K562 (cell line): Measurements from ENCODE around the gene BCAS1. TPM values are rescaled to one million over a fixed set of nuclear protein-coding genes. Genes with fewer than 3 reads are reported as not detected.

Experiments used
- ATAC-seq: fragments of 200-7000 bp; cut with Tn5 transposase; 3 replicates; pipeline ENCODE4 v1.9.1; 2020; ENCODE audit warnings: moderate library complexity
- BruUV-seq: library from RNA; stranded (reverse); fragments of 400-500 nt; replicated peaks from 2 replicates; lab custom pipeline; 2021; lab: Mats Ljungman, UMichigan
- CTCF ChIA-PET: fragments of 300-600 bp; formaldehyde crosslinking; extraction: SDS; loops from one replicate; lab custom pipeline; 2021; ENCODE audit warnings: low intra/inter-chr PET ratio; lab: Yijun Ruan, JAX
- POLR2A ChIA-PET: fragments of 300-600, 350-650 bp; sonication (Branson Sonifier 250); formaldehyde crosslinking; extraction: SDS; loops from one replicate; lab custom pipeline; 2021; ENCODE audit warnings: antibody characterized with exemption, inconsistent platforms; lab: Yijun Ruan, JAX
- DNase-seq, 4 experiments: peaks; one replicate each; pipeline versions ENCODE4 v3.0.0 to v3.0.0-alpha.2; 2011 to 2018; ENCODE audit warnings: low spot score in 3 of 4, mixed read lengths in 3 of 4; ENCODE audit errors: extremely low read depth in 1 of 4
- FAIRE-seq: peaks from 2 replicates; lab custom pipeline; 2011; peaks lifted over from hg19 to GRCh38; lab: Jason Lieb, UNC
- H2AFZ ChIP-seq: 2 replicates; pipeline ENCODE4 v1.6.0; 2011; ENCODE audit warnings: low read depth, low read length, control low read depth, inconsistent platforms
- H3K27ac ChIP-seq: fragments of 200-600 bp; 3 replicates; pipeline ENCODE4 v1.8.0; 2011; ENCODE audit warnings: low read depth, mild to moderate bottlenecking, control low read depth, inconsistent platforms, low read length, moderate library complexity, mixed read lengths; ENCODE audit errors: extremely low read depth
- H3K27me3 ChIP-seq, 2 experiments: fragments of 300-600 bp in 1 of 2; 2 replicates in 1 of 2; 3 replicates in 1 of 2; pipeline versions ENCODE4 v1.6.0 to v1.8.0; 2011; ENCODE audit warnings: inconsistent platforms in 2 of 2, low read length in 2 of 2, mild to moderate bottlenecking in 1 of 2, mixed read lengths in 1 of 2, moderate library complexity in 1 of 2; ENCODE audit not compliant: control insufficient read depth in 2 of 2, insufficient read depth in 2 of 2
- H3K36me3 ChIP-seq: fragments of 300-600 bp; 3 replicates; pipeline ENCODE4 v1.8.0; 2011; ENCODE audit warnings: mild to moderate bottlenecking, low read length, inconsistent platforms; ENCODE audit not compliant: control insufficient read depth, insufficient read depth
- H3K4me1 ChIP-seq, 2 experiments: fragments of 200-600 bp in 1 of 2; replicated peaks in 1 of 2; 2 replicates in 1 of 2; 3 replicates in 1 of 2; pipeline versions ENCODE4 v1.5.1 to v1.8.0; 2011; ENCODE audit warnings: inconsistent platforms in 2 of 2, low read length in 2 of 2, mild to moderate bottlenecking in 1 of 2, mixed read lengths in 1 of 2, moderate library complexity in 1 of 2; ENCODE audit not compliant: control insufficient read depth in 2 of 2, insufficient read depth in 2 of 2
- H3K4me2 ChIP-seq: 2 replicates; pipeline ENCODE4 v1.6.1; 2011; ENCODE audit warnings: low read length, control low read depth, inconsistent platforms, mixed read lengths; ENCODE audit not compliant: insufficient read depth
- H3K4me3 ChIP-seq: fragments of 200-600 bp; sonication (generic), shearing (Covaris generic); 2 replicates; pipeline ENCODE4 v1.5.1; 2016; ENCODE audit warnings: control low read depth, inconsistent platforms
- H3K79me2 ChIP-seq: fragments of 200-600 bp; 3 replicates; pipeline ENCODE4 v1.8.0; 2011; ENCODE audit warnings: low read length, inconsistent platforms; ENCODE audit not compliant: control insufficient read depth, insufficient read depth
- H3K9ac ChIP-seq, 2 experiments: 2 replicates each; pipeline versions ENCODE4 v1.6.0 to v1.6.1; 2011; ENCODE audit warnings: low read depth in 2 of 2, low read length in 2 of 2, control low read depth in 1 of 2, inconsistent platforms in 1 of 2, mild to moderate bottlenecking in 1 of 2, mixed read lengths in 1 of 2; ENCODE audit not compliant: insufficient read depth in 1 of 2
- H3K9me1 ChIP-seq: one replicate; pipeline ENCODE4 v1.6.0; 2011; ENCODE audit warnings: inconsistent platforms, mild to moderate bottlenecking, low read length, moderate library complexity; ENCODE audit not compliant: control insufficient read depth, insufficient read depth
- H3K9me3 ChIP-seq: replicated peaks from 2 replicates; pipeline ENCODE4 v1.5.1; 2011; ENCODE audit warnings: low read depth, low read length, inconsistent platforms; ENCODE audit not compliant: control insufficient read depth, insufficient read depth
- H4K20me1 ChIP-seq: replicated peaks from 2 replicates; pipeline ENCODE4 v1.6.1; 2011; ENCODE audit warnings: low read length, inconsistent platforms, mixed read lengths; ENCODE audit not compliant: control insufficient read depth, insufficient read depth
- KAT7 ChIP-seq: sonication (generic); formaldehyde crosslinking; IDR thresholded peaks from 2 replicates; pipeline ENCODE4 v1.8.0; 2022; ENCODE audit warnings: missing genetic modification reagents, mild to moderate bottlenecking, borderline replicate concordance
- YBX1 ChIP-seq: fragments of 450-650 bp; IDR thresholded peaks from 2 replicates; pipeline ENCODE4 v1.7.1; 2016; ENCODE audit warnings: mild to moderate bottlenecking
- ZNF551 ChIP-seq: fragments of 250-450 bp; sonication (Bioruptor Pico); IDR thresholded peaks from 2 replicates; pipeline ENCODE4 v1.5.0; 2021; ENCODE audit warnings: mild to moderate bottlenecking, moderate library complexity
- WGBS: fragments of 100-300 bp; shearing (Covaris generic); methylation state at CpG from one replicate; pipeline ENCODE4 v1.1.6; 2016; ENCODE audit warnings: low coverage, mixed read lengths; ENCODE audit not compliant: insufficient coverage; ENCODE audit errors: missing lambda C conversion rate; 5-methylcytosine and 5-hydroxymethylcytosine counted together
- in situ Hi-C: fragments of 300-500 bp; cut with MboI; formaldehyde crosslinking; loops from 4 replicates; pipeline ENCODE4 v1.15.0; 2018; ENCODE audit warnings: inconsistent platforms, mixed read lengths
- intact Hi-C: fragments of 100-400 bp; cut with micrococcal nuclease; formaldehyde crosslinking; loops from 2 replicates; pipeline ENCODE4 v1.14.2; 2022
- polyA plus RNA-seq, 8 experiments: library from polyadenylated mRNA; depleted of rRNA in 4 of 8; stranded (reverse) in 5 of 8; unstranded in 3 of 8; fragments of >200 nt; fragmentation: Nextera tagmentation in 2 of 8; fragmentation: Illumina TruSeq in 1 of 8; extraction: Ambion mirVana in 2 of 8; extraction: Trizol in 1 of 8; gene quantifications; 2 replicates each; pipeline versions ENCODE4 v1.2.1 to v1.2.3, GENCODE V29; 2011 to 2014; ENCODE audit warnings: inconsistent platforms in 1 of 8, missing spikeins in 1 of 8
- total RNA-seq, 7 experiments: library from RNA; depleted of rRNA in 6 of 7; stranded (reverse); fragments of >200 nt in 6 of 7; fragmentation: Illumina TruSeq in 2 of 7; extraction: Trizol in 2 of 7; gene quantifications; 2 replicates each; pipeline versions ENCODE4 v1.2.1 to v1.2.3, GENCODE V29; 2011 to 2021; ENCODE audit warnings: low replicate concordance in 1 of 7
- TF ChIP-seq, protein P1 (sequence below): fragments of 250-450 bp; sonication (Bioruptor Pico); IDR thresholded peaks from 2 replicates; pipeline ENCODE4 v1.8.0; 2022; ENCODE audit warnings: moderate library complexity, mild to moderate bottlenecking, inconsistent platforms
- TF ChIP-seq, protein P2 (sequence below): fragments of 450-650 bp; formaldehyde crosslinking; IDR thresholded peaks from 2 replicates; pipeline ENCODE4 v1.4.0; 2022; ENCODE audit warnings: missing genetic modification characterization
- TF ChIP-seq, protein P3 (sequence below), 2 experiments: fragments of 450-650 bp in 1 of 2; sonication (generic) in 1 of 2; formaldehyde crosslinking in 1 of 2; IDR thresholded peaks; 2 replicates each; pipeline versions ENCODE4 v1.7.1 to v1.9.0; 2016 to 2022; ENCODE audit warnings: inconsistent platforms in 1 of 2, mild to moderate bottlenecking in 1 of 2, missing genetic modification reagents in 1 of 2

Gene BCAS1
- total and polyA plus RNA-seq, 9 of the 15 experiments (the other 6 are each of a cell fraction or from before 2014, with no cell fraction given): 0.18 to 2.3 (median 0.93) TPM

DNA sequence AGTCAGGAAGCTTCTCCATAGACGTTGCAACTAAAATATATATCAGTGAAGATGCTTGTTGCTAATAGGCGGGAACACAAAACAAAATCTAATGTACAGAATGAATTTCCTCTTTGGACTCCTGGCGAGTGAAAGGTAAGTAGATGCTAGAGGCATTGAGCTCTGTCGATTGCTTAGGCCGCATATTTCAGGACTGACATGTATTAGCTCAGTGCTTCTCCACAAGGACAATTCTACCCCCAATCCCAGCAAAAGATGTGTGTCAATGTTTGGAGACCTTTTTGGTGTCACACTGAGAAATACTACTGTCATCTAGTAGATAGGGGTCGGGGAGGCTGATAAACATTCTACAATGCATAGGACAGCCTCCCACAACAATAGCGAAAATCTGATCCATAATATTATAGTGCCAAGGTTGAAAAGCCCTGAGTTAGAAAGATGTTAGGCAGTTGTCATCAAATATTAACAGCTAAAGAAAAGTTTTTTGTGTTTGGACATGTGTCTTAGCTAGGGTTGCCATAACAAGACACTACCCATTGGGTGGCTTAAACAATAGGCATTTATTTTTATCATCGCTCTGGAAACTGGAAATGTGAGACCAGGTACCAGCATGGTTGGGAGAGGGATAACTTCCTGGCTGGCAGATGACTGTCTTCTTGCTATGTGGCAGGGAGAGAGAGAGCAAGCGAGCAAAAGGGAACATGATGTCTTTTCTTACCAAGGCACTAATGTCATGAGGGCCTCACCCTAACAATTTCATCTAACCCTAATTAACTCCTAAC, 48.0 kb upstream of the BCAS1 start:
- in situ Hi-C loops (no loop called here), intact Hi-C loops (no loop called here)
- Histone ChIP-seq H3K4me2 (no peak overlapping the region), H3K36me3 (no peaks in the 10 kb centered on the region), H3K9ac (no peak overlapping the region), H3K27me3 (peaks cover 0 to 8% of the 10 kb centered on the region in 2 experiments; a peak in 2 of 5 replicates), H3K9me3 (no peaks in the 10 kb centered on the region), H3K9me1 (no peaks in the 10 kb centered on the region), H3K4me3 (no peak overlapping the region), H3K27ac (no peak overlapping the region), H3K79me2 (no peaks in the 10 kb centered on the region), H3K4me1 (no peaks in the 10 kb centered on the region), H4K20me1 (no peaks in the 10 kb centered on the region), H2AFZ (no peak overlapping the region)
- ATAC-seq (no peak), DNase-seq (no peak), FAIRE-seq (no peak)
- WGBS: 3% methylated on average over 9 of the region's 9 CpGs
- CTCF ChIA-PET: no interaction called here
- BruUV-seq: no TSS peak
- POLR2A ChIA-PET: no interaction called here
- TF ChIP-seq KAT7 (CRISPR knock-in tag): no peak
- no peak for TF ChIP-seq YBX1
- no peak for TF ChIP-seq ZNF551
- TF ChIP-seq, protein P1, sequence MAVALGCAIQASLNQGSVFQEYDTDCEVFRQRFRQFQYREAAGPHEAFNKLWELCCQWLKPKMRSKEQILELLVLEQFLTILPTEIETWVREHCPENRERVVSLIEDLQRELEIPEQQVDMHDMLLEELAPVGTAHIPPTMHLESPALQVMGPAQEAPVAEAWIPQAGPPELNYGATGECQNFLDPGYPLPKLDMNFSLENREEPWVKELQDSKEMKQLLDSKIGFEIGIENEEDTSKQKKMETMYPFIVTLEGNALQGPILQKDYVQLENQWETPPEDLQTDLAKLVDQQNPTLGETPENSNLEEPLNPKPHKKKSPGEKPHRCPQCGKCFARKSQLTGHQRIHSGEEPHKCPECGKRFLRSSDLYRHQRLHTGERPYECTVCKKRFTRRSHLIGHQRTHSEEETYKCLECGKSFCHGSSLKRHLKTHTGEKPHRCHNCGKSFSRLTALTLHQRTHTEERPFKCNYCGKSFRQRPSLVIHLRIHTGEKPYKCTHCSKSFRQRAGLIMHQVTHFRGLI: no peak
- TF ChIP-seq, protein P2, sequence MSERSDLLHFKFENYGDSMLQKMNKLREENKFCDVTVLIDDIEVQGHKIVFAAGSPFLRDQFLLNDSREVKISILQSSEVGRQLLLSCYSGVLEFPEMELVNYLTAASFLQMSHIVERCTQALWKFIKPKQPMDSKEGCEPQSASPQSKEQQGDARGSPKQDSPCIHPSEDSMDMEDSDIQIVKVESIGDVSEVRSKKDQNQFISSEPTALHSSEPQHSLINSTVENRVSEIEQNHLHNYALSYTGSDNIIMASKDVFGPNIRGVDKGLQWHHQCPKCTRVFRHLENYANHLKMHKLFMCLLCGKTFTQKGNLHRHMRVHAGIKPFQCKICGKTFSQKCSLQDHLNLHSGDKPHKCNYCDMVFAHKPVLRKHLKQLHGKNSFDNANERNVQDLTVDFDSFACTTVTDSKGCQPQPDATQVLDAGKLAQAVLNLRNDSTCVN (CRISPR knock-in tag): no peak
- TF ChIP-seq, protein P3, sequence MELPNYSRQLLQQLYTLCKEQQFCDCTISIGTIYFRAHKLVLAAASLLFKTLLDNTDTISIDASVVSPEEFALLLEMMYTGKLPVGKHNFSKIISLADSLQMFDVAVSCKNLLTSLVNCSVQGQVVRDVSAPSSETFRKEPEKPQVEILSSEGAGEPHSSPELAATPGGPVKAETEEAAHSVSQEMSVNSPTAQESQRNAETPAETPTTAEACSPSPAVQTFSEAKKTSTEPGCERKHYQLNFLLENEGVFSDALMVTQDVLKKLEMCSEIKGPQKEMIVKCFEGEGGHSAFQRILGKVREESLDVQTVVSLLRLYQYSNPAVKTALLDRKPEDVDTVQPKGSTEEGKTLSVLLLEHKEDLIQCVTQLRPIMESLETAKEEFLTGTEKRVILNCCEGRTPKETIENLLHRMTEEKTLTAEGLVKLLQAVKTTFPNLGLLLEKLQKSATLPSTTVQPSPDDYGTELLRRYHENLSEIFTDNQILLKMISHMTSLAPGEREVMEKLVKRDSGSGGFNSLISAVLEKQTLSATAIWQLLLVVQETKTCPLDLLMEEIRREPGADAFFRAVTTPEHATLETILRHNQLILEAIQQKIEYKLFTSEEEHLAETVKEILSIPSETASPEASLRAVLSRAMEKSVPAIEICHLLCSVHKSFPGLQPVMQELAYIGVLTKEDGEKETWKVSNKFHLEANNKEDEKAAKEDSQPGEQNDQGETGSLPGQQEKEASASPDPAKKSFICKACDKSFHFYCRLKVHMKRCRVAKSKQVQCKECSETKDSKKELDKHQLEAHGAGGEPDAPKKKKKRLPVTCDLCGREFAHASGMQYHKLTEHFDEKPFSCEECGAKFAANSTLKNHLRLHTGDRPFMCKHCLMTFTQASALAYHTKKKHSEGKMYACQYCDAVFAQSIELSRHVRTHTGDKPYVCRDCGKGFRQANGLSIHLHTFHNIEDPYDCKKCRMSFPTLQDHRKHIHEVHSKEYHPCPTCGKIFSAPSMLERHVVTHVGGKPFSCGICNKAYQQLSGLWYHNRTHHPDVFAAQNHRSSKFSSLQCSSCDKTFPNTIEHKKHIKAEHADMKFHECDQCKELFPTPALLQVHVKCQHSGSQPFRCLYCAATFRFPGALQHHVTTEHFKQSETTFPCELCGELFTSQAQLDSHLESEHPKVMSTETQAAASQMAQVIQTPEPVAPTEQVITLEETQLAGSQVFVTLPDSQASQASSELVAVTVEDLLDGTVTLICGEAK (IDR thresholded peaks at IDR 0.05): no peak
- TF ChIP-seq, protein P3 (CRISPR knock-in tag; IDR thresholded peaks at IDR 0.05): no peak
